HG02763 (cell line): Measurements from ENCODE around the gene RNF114.
"Not testable (repeated sequence)": the region's sequence is repeated elsewhere in the genome, so short reads cannot be mapped to it uniquely, and the experiment has no call there.

ENCODE experiments used
- ATAC-seq: cut with Tn5 transposase; IDR thresholded peaks from one replicate; pipeline ENCODE4 v1.9.1; 2021; ENCODE audit warnings: mild to moderate bottlenecking, moderate library complexity; ENCODE audit not compliant: unreplicated experiment

RNF114 gene

DNA sequence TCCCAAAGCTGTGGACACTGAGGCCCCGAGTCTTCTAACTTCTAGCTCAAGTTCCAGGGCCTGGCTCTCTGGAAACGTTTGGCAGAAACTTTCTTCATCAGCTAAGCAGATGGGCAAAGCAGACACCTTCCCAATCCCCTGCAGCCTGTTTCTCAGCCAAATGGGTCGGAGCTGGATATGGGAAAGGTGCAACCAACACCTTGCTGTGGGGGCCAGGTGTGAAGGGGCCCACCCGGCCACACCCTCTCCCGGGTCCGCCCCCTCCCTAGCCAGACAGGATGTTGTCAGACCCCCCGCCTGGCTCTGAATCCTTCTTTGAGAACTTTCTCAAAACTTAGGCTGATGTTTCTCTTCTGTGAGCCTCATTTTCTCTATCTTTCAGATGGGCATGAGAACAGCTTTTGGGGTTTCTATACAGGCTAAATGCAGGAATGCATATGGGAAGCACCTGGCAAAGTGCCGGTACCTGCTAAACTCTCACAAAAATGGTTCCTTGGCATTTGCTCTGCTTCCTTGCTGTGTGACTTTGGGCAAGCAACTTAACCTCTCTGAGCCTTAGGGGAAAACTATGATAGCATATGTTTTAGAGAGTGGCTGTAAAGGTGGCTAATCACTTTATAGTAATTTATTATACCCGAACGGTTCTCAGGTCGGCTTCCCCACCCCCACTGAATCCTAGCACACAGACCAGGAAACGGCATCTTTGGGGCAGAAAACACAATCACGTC, 48.4 kb downstream of the RNF114 start:
- no peak for ATAC-seq

GRCh38 chr20:49985157-49985556, 49.0 kb downstream of the RNF114 start:
- ATAC-seq = no peak

DNA sequence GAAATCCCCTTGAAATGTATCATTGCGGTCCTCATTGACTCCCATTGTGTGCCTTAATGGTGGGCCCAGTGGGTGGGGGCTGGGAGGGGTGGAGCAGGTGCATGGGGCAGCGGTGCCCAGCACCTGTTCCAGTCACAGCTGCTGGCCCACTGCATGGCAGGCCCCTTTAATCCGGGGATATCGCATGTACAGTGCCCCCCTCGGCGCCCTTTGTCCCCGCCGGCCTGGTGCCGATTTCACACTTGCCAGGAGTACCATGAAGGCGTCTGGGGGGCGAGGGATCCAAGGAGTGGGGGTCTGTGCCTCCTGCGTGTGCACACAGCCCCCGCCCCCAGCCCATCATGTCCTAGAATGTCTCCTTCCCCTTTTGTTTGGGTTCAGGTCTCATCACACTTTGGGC, 49.4 kb downstream of the RNF114 start:
- ATAC-seq = no peak

GRCh38 chr20:49986049-49986448, 49.9 kb downstream of the RNF114 start:
- ATAC-seq = no peak

DNA sequence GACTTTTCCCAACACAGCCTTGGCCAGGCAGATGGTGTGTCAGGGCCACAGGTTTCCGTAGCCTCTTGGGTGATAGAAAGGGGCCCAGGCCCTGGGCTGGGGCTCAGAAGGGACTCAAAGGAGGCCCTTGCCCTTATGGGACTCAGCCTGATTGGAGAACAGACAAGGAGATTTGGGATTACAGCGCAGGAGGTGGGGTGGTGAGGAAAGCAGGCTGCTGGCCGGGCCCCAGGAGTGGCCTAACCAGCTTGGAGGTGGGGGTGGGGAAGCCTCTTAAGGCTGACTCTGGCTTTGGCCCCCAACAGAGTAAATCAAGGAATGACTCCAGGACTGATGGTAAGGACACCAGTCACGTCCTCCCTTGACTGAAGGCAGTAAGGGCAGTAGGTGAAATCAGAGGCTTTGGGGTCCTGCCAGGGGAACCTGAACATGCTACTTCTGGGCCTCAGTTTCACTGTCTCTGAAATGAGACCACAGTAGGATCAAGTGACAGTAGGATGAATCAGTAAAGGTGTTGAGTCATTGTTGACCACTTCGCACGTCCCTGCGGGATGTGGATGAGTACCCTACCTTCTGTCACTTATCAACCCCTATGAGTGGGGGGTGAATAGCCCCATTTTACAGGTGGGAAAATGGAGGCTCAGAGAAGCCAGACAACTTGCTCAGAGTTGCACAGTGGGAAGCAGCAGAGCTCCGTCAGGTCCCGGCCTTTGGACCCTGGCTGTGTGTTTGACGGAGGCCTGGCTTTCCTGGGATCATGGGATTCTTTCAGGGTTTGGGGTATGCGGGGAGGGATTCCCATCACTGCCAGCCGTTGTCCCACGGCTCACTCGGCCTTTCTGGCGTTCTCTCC, 51.0 kb downstream of the RNF114 start:
- ATAC-seq = no peak

GRCh38 chr20:49987868-49988690, 51.9 kb downstream of the RNF114 start:
- no peak for ATAC-seq

DNA sequence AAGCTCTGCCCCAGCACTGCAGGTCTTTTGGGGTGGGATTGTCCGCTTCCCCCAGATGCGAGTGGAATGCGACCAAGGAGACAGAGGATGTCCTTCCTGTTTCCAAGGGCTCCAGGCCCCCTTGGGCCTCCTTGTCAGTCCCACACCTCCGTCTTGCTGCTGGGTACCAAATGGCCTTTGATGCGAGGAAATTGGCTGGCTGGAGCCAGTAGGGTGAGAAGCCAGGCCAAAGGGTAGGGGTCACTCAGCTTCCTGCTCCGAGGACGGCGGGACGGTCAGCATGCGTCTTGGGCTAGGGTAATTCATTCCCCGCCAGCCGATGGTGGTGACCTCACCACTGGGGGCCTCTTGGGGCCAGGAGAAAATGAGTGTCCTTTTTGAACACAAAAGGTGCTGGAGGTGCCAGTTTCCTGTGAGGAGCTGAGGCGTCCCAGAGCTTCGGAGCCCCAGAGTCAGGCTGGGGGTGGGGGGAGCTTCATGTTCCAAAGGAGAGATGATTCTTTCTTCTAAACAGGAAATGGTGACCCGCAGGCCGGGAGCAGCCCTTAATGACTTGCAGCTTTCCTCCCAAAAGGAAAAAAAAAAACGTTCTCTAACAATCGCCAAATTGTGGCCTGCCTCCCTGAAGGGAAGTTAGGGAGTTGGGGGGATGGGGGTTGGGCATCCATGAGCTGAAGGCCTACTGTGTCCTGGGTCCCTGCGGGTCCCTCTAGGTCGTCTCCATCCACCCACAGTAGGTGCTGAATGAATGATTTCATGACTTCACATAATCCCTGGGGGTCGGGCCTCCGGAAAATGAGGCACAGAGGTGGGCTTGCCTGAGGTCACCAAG, 53.3 kb downstream of the RNF114 start:
- no peak for ATAC-seq

- ATAC-seq = no peak
Observed at GRCh38 chr20:49990271-49990720, 54.1 kb downstream of the RNF114 start.

DNA sequence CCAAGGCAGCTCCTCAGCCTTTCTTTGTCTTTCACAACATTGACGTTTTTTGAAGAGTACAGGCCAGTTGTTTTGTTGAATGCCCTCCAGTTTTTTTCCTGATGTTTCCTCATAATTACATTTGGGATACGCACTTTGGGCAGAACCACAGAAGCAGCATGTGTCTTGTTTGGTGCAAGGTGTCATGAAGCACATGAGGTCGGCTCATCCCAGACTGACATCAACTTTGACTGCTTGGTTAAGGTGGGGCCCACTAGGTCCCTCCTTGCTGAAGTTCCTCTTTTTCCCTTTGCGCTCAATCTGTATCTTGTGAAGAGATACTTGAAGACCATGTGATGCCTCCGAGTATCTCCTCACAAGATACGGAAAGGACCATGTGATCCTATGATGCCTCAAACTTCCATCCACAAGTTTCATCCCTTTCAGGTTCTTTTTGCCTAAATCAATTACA, 57.1 kb downstream of the RNF114 start:
- ATAC-seq = no peak

GRCh38 chr20:49995586-49995985, 59.4 kb downstream of the RNF114 start:
- ATAC-seq = no peak

DNA sequence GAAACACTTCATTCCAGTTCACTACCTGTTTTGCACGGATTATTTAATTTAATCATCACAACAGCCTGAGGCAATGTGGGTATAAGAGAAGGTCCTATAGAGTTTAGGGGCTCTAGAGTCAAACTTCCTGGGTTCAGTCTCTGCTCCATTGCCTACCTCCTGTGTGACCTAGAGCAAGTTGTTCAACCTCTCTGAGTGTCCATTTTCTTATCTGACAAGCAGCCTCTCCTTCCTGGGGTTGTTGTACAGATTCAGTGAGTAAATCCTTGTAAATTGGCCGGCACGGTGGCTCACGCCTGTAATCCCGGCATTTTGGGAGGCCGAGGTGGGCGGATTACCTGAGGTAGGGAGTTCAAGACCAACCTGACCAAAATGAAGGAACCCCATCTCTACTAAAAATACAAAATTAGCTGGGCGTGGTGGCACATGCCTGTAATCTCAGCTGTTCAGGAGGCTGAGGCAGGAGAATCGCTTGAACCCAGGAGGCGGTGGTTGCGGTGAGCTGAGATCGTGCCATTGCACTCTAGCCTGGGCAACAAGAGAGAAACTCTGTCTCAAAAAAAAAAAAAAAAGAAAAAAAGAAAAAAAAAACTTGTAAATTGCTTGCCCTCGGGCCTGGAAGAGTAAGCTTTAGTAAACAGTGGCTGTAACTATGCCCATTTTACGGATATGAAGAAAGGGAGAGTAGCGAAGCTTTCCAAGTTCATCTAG, 62.4 kb downstream of the RNF114 start:
- not testable (repeated sequence) for ATAC-seq

DNA sequence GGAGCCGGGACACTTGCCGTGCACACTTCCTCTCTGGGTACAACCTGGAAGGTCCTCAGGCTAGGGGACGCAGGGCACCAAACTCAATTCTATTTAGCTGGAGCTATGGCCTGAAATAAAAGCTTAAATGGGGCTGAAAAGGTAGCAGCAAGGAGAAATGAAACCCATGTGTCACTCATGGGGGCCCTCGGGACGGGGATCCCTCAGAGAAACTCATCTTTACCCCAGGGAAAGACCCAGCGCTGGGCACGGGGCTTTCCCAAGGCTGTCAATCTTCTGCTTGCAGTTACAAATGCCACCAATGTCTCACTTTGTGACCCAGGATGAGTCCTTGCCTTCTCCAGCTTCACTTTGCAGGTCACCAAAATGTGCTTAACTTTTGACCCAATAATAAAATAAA, 63.1 kb downstream of the RNF114 start:
- peak; percentile 47 for ATAC-seq

GRCh38 chr20:50000548-50001222, 64.5 kb downstream of the RNF114 start:
- not testable (repeated sequence) for ATAC-seq

DNA sequence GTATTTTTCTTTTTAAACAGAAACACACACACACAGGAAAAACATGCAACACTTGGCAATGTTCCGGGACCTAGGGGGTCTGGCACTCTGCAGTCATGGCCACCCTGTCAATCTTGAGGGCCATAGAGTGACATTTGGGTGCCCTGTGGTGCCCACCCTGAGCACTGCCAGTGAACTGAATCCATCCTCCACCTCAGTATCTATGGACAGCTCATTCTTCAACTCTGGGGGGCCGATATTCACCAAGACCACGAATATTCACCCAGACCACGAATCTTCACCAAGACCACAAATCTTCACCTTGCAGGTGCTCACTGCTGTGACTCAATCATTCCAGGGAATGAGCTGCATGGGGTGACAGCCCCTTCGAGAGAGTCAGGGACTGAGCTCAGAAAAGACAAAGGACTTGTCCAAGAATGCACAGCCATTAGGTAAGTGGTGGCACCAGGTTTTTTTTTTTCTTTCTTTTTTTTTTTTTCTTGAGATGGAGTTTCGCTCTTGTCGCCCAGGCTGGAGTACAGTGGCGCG, 65.7 kb downstream of the RNF114 start:
- no peak for ATAC-seq

DNA sequence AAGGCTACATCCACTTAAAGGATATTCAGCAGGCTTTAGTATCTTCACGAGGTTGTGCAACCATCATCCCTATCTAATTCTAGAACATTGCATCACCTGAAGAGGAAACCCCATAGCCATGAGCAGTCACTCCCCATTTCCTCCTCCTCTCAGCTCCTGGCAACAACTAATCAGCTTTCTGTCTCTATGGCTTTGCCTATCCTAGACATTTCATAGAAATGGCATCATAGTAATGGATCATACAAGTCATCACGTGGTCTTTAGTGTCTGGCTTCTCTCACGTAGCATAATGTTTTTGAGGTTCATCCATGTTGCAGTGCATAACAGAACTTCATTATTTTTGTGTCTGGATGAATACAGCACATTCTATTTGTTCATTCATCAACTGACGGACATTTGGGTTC, 67.1 kb downstream of the RNF114 start:
- no peak for ATAC-seq
